Cardiac fibroblast (primary cell): ENCODE results near the gene TMEM143.

ENCODE experiments used
- DNase-seq, 2 donors: peaks; one replicate each; pipeline versions ENCODE4 v3.0.0 to v3.0.0-alpha.2; 2010; ENCODE audit warnings: low read depth in 2 of 2
- H3K4me3 ChIP-seq, 2 donors: replicated peaks in 1 of 2; 1 replicate in 1 of 2; 2 replicates in 1 of 2; pipeline ENCODE4 v1.5.1; 2011; ENCODE audit warnings: low read depth in 2 of 2, low read length in 2 of 2, mild to moderate bottlenecking in 2 of 2, moderate library complexity in 1 of 2
- TF ChIP-seq, protein P1 (sequence below): IDR thresholded peaks from one replicate; pipeline ENCODE4 v1.5.1; 2011; ENCODE audit warnings: low read depth, mild to moderate bottlenecking, low read length, inconsistent platforms

TMEM143 gene

GRCh38 chr19:48341515-48342413 lies 22.0 kb downstream of the TMEM143 start:
- H3K4me3 ChIP-seq = no peak overlapping the region
- DNase-seq = no peak
- TF ChIP-seq, protein P1, sequence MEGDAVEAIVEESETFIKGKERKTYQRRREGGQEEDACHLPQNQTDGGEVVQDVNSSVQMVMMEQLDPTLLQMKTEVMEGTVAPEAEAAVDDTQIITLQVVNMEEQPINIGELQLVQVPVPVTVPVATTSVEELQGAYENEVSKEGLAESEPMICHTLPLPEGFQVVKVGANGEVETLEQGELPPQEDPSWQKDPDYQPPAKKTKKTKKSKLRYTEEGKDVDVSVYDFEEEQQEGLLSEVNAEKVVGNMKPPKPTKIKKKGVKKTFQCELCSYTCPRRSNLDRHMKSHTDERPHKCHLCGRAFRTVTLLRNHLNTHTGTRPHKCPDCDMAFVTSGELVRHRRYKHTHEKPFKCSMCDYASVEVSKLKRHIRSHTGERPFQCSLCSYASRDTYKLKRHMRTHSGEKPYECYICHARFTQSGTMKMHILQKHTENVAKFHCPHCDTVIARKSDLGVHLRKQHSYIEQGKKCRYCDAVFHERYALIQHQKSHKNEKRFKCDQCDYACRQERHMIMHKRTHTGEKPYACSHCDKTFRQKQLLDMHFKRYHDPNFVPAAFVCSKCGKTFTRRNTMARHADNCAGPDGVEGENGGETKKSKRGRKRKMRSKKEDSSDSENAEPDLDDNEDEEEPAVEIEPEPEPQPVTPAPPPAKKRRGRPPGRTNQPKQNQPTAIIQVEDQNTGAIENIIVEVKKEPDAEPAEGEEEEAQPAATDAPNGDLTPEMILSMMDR = no peak

DNA sequence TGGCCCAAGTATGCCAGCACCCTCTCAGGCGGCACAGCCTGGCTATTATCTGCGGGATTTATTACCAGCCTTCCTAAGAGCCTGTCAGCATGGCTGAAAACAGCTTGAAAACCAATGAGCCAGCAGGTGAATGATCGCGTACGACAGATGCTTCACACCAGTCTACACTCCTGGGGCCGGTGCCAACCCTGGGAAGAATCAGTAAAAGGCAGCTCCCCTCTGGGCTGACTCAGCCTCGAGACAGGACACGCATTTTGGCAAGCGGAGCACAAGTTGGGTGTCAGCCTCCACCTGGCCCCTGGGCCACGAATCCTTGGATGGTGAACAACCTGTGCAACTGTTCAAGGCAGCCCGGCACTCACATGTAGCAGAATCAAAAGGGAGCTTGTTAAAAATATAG lies 22.7 kb downstream of the TMEM143 start:
- DNase-seq = peak in 1 of 2 donors; percentile 57
- no peak overlapping the region for H3K4me3 ChIP-seq
- TF ChIP-seq, protein P1 = no peak

GRCh38 chr19:48338802-48339503 lies 24.8 kb downstream of the TMEM143 start:
- H3K4me3 ChIP-seq = no peak overlapping the region
- TF ChIP-seq, protein P1 = no peak
- no peak for DNase-seq

DNA sequence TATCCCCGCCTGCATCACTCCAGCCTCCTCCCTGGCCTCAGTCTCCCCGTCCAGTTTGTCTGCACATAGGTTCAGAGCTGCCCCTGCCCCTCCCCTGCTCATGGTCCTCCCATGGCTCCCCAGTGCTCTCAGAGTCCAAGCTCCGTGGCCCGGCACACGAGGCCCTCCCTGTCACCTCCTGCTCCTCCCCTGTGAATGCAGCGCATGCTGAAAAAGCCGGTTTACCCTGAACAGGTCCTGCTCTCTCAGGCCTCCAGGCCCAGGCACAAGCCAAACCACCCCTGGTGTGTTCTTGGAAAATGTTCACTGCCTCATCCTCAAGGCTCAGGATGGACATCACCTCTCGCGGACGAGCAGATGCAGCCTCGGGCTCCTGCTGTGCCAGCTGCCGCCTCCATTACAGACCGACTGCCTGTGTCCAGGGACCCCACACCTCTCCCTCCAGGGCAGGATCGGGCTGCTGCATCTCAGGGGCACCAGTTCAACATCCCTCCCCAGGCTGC lies 25.4 kb downstream of the TMEM143 start:
- DNase-seq = no peak
- TF ChIP-seq, protein P1 = no peak
- H3K4me3 ChIP-seq = no peak overlapping the region

DNA sequence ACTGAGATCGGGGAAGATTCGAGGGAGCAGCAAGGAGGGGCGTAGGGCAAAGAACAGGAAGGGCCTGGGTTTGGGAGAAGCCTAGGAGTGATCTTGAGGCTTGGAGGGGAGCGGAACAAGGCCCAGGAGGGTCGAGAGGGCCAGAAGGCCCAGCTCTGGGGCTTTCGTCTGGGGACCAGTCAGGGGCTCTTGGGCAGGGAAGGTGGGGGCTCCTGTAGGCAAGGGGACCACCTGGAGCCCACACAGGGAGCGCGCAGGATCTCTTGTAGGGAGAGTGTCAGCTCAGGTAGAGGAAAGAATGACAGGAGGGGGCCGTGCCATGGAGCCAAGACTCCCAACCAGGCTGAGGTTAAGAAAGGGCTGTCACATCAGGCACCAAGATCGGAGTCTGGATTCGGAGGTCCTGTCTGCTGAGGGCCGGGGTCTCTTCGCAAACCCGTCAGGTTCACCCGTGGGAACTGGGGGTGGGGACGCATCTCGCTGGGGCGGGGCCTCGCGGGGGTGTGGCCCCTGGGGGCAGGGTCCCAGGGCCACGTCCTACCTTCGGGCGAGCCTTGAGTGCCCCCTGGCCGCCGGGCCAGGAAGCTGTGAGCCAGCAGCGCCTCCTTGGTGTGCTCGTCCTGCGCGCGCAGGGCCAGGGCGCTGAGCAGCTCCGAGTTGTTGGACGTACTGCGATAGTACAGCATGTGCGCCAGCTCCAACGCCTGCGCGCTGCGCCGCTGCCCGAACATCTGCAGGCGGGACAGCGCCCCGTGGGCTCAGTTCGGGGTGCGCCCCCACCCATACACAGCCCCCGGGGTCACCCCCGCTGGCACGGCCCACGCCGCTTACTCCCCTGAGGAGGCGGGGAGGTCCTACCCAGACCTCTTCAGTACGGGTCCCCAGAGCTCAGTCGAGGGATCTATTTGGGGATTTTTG lies 30.0 kb downstream of the TMEM143 start:
- peak; percentile 94 to 96 for DNase-seq
- TF ChIP-seq, protein P1 = peak; percentile 78

More for the DNA sequence above, 30.0 kb downstream of the TMEM143 start:
- peak overlapping the region; percentile 37 to 51 for H3K4me3 ChIP-seq
